Loucy (cell line): Measurements from ENCODE around the gene SHROOM3.

Experiments
- EZH2phosphoT487 ChIP-seq: fragments of 200-600 bp; IDR thresholded peaks from 2 replicates; pipeline ENCODE4 v1.6.1; 2018; ENCODE audit warnings: antibody characterized with exemption, mild to moderate bottlenecking, moderate library complexity, borderline replicate concordance
- TF ChIP-seq, protein P1 (sequence below): fragments of 200-600 bp; sonication (generic); conservative IDR thresholded peaks from 2 replicates; pipeline ENCODE4 v1.5.1; 2014; ENCODE audit warnings: mild to moderate bottlenecking, antibody characterized with exemption, low read length

DNA sequence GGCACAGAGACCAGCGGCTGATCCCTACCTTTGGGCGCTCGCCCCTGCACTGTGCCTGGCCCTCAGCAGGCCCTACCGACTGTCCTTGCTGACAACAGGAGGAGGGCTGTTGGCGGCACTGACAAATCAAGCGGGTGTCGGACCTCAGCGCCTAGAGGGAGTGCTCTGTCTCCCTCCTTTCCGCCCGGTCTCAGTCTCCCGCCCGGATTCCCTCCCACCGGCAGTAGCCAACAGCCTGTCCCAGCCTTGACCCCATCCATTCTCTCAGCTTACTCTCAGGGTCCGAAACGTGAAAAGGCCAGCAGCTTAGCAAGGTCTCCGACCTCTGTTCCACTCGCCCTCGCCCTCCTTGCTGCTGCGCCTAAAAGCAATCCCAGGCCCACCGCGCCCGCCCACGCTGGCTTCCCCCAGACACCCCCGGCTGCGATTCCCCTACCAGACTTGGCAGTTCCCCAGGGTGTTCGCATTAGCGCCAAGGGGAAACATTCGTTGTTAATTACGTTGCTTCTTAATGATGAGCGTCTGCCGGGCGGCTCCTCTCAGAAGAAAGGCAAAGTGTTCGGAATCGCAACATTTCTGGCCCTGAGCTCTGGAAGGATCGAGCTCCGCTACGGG is 366.7 kb downstream of the SHROOM3 start:
- TF ChIP-seq, protein P1, sequence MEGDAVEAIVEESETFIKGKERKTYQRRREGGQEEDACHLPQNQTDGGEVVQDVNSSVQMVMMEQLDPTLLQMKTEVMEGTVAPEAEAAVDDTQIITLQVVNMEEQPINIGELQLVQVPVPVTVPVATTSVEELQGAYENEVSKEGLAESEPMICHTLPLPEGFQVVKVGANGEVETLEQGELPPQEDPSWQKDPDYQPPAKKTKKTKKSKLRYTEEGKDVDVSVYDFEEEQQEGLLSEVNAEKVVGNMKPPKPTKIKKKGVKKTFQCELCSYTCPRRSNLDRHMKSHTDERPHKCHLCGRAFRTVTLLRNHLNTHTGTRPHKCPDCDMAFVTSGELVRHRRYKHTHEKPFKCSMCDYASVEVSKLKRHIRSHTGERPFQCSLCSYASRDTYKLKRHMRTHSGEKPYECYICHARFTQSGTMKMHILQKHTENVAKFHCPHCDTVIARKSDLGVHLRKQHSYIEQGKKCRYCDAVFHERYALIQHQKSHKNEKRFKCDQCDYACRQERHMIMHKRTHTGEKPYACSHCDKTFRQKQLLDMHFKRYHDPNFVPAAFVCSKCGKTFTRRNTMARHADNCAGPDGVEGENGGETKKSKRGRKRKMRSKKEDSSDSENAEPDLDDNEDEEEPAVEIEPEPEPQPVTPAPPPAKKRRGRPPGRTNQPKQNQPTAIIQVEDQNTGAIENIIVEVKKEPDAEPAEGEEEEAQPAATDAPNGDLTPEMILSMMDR = no peak
- no peak for TF ChIP-seq EZH2phosphoT487
